ENCODE results near the gene NDUFS1. TPM values are rescaled to one million over a fixed set of nuclear protein-coding genes. Genes with fewer than 3 reads are reported as not detected.
"Not testable (repeated sequence)": the region's sequence is repeated elsewhere in the genome, so short reads cannot be mapped to it uniquely, and the experiment has no call there.

NDUFS1 gene
- total RNA-seq, 6 experiments from 2014 or later = 89.2 to 135 (median 105) TPM

GRCh38 chr2:206163251-206163880 lies 4.1 kb upstream of the NDUFS1 start:
- peaks cover 0 to 17% (median 8%) of the 10 kb centered on the region in 4 donors for H3K4me1 ChIP-seq
- H3K27ac ChIP-seq = no peak overlapping the region
- peaks cover 0 to 28% (median 14%) of the 10 kb centered on the region in 4 donors for H3K36me3 ChIP-seq
- no peak for ATAC-seq
- 97% methylated on average over 3 of the region's 3 CpGs for WGBS (ENCODE audit: insufficient coverage, low coverage, low lambda C conversion rate, missing lambda C conversion rate)
- intact Hi-C loops (cut with DNase I) = no loop called here
- H3K9me3 ChIP-seq = no peaks in the 10 kb centered on the region
- H3K27me3 ChIP-seq = no peaks in the 10 kb centered on the region
- DNase-seq = no peak
- TF ChIP-seq, protein P1, sequence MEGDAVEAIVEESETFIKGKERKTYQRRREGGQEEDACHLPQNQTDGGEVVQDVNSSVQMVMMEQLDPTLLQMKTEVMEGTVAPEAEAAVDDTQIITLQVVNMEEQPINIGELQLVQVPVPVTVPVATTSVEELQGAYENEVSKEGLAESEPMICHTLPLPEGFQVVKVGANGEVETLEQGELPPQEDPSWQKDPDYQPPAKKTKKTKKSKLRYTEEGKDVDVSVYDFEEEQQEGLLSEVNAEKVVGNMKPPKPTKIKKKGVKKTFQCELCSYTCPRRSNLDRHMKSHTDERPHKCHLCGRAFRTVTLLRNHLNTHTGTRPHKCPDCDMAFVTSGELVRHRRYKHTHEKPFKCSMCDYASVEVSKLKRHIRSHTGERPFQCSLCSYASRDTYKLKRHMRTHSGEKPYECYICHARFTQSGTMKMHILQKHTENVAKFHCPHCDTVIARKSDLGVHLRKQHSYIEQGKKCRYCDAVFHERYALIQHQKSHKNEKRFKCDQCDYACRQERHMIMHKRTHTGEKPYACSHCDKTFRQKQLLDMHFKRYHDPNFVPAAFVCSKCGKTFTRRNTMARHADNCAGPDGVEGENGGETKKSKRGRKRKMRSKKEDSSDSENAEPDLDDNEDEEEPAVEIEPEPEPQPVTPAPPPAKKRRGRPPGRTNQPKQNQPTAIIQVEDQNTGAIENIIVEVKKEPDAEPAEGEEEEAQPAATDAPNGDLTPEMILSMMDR (IDR thresholded peaks at IDR 0.05) = no peak
- TF ChIP-seq POLR2A (IDR thresholded peaks at IDR 0.05) = no peak
- no peak overlapping the region for H3K4me3 ChIP-seq

GRCh38 chr2:206162401-206162800 lies 3.2 kb upstream of the NDUFS1 start:
- H3K4me1 ChIP-seq = peaks cover 0 to 24% (median 8%) of the 10 kb centered on the region in 4 donors
- intact Hi-C loops (cut with DNase I); ATAC-seq; DNase-seq; H3K27me3 ChIP-seq; H3K4me3 ChIP-seq; H3K27ac ChIP-seq; H3K9me3 ChIP-seq: not testable (repeated sequence)
- peaks cover 0 to 28% (median 14%) of the 10 kb centered on the region in 4 donors for H3K36me3 ChIP-seq
- 84% methylated on average over 4 of the region's 4 CpGs for WGBS (ENCODE audit: insufficient coverage, low coverage, low lambda C conversion rate, missing lambda C conversion rate)

GRCh38 chr2:206160807-206161179 lies 1.5 kb upstream of the NDUFS1 start:
- no peak overlapping the region for H3K27ac ChIP-seq
- intact Hi-C loops (cut with DNase I) = no loop called here
- WGBS (ENCODE audit: insufficient coverage, low coverage, low lambda C conversion rate, missing lambda C conversion rate) = 16% methylated on average over 2 of the region's 2 CpGs
- ATAC-seq = no peak
- no peak for TF ChIP-seq POLR2A (IDR thresholded peaks at IDR 0.05)
- TF ChIP-seq, protein P1 (IDR thresholded peaks at IDR 0.05) = no peak
- peaks cover 0 to 32% (median 8%) of the 10 kb centered on the region in 4 donors for H3K4me1 ChIP-seq
- H3K27me3 ChIP-seq = no peaks in the 10 kb centered on the region
- H3K9me3 ChIP-seq = no peaks in the 10 kb centered on the region
- H3K4me3 ChIP-seq = peak overlapping the region; percentile 89 to 96 (median 93)
- no peak for DNase-seq
- H3K36me3 ChIP-seq = peaks cover 0 to 28% (median 14%) of the 10 kb centered on the region in 4 donors

GRCh38 chr2:206160125-206160806 lies 1.0 kb upstream of the NDUFS1 start:
- H3K27ac ChIP-seq = peak overlapping the region; percentile 88 to 95 (median 91)
- TF ChIP-seq POLR2A (IDR thresholded peaks at IDR 0.05) = no peak
- TF ChIP-seq, protein P1 (IDR thresholded peaks at IDR 0.05) = no peak
- peaks cover 0 to 28% (median 14%) of the 10 kb centered on the region in 4 donors for H3K36me3 ChIP-seq
- peaks cover 0 to 34% (median 8%) of the 10 kb centered on the region in 4 donors for H3K4me1 ChIP-seq
- peak overlapping the region; percentile 89 to 96 (median 93) for H3K4me3 ChIP-seq
- H3K27me3 ChIP-seq = no peaks in the 10 kb centered on the region
- H3K9me3 ChIP-seq = no peaks in the 10 kb centered on the region
- intact Hi-C loops (cut with DNase I) = no loop called here
- WGBS (ENCODE audit: insufficient coverage, low coverage, low lambda C conversion rate, missing lambda C conversion rate) = 4% methylated on average over 18 of the region's 30 CpGs
- ATAC-seq = peak in 1 of 4 donors; percentile 67
- peak in 1 of 3 donors; percentile 67 for DNase-seq

Data from right lobe of liver (tissue), 6 donors.